ENCODE data around the gene PTAFR. TPM values are rescaled to one million over a fixed set of nuclear protein-coding genes. Genes with fewer than 3 reads are reported as not detected.

Gene PTAFR
- total RNA-seq: 0.19 and 0.27 TPM in 2 replicates
- long read RNA-seq: 0 reads

- Mint-ChIP-seq H3K9me3 (ENCODE audit: low read depth) (no peaks in the 10 kb centered on the region), H3K4me3 (ENCODE audit: low read depth) (no peak within 1 kb of the TSS), H3K4me1 (ENCODE audit: low read depth) (peaks cover 11% of the 10 kb centered on the region), H3K27ac (no peak within 1 kb of the TSS), H3K27me3 (peaks cover 10% of the 10 kb centered on the region), H3K36me3 (ENCODE audit: insufficient read depth) (no peaks in the 10 kb centered on the region)
- TF ChIP-seq, protein P1, sequence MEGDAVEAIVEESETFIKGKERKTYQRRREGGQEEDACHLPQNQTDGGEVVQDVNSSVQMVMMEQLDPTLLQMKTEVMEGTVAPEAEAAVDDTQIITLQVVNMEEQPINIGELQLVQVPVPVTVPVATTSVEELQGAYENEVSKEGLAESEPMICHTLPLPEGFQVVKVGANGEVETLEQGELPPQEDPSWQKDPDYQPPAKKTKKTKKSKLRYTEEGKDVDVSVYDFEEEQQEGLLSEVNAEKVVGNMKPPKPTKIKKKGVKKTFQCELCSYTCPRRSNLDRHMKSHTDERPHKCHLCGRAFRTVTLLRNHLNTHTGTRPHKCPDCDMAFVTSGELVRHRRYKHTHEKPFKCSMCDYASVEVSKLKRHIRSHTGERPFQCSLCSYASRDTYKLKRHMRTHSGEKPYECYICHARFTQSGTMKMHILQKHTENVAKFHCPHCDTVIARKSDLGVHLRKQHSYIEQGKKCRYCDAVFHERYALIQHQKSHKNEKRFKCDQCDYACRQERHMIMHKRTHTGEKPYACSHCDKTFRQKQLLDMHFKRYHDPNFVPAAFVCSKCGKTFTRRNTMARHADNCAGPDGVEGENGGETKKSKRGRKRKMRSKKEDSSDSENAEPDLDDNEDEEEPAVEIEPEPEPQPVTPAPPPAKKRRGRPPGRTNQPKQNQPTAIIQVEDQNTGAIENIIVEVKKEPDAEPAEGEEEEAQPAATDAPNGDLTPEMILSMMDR (IDR thresholded peaks at IDR 0.05; ENCODE audit: unreplicated experiment): no peak
- no peak for DNase-seq (ENCODE audit: low spot score, unreplicated experiment)
Observed at GRCh38 chr1:28176492-28177470, at the start of gene PTAFR. PTAFR (minus strand) TSS chr1:28176690; CDS start chr1:28151021, 25,669 bp downstream.

- H3K36me3 Mint-ChIP-seq (ENCODE audit: insufficient read depth): peaks cover 7% of the 10 kb centered on the region
- TF ChIP-seq, protein P1 (IDR thresholded peaks at IDR 0.05; ENCODE audit: unreplicated experiment): no peak
- H3K4me3 Mint-ChIP-seq (ENCODE audit: low read depth): no peak overlapping the region
- no peaks in the 10 kb centered on the region for H3K4me1 Mint-ChIP-seq (ENCODE audit: low read depth)
- H3K9me3 Mint-ChIP-seq (ENCODE audit: low read depth): no peaks in the 10 kb centered on the region
- no peak overlapping the region for H3K27ac Mint-ChIP-seq
- H3K27me3 Mint-ChIP-seq: no peaks in the 10 kb centered on the region
- no peak for DNase-seq (ENCODE audit: low spot score, unreplicated experiment)
Observed at GRCh38 chr1:28213315-28213714, 36.8 kb upstream of the PTAFR start.

- DNase-seq (ENCODE audit: low spot score, unreplicated experiment): no peak
- Mint-ChIP-seq H3K27ac (no peak overlapping the region), H3K9me3 (ENCODE audit: low read depth) (no peaks in the 10 kb centered on the region), H3K27me3 (no peaks in the 10 kb centered on the region), H3K4me3 (ENCODE audit: low read depth) (no peak overlapping the region), H3K36me3 (ENCODE audit: insufficient read depth) (peaks cover 10% of the 10 kb centered on the region), H3K4me1 (ENCODE audit: low read depth) (no peaks in the 10 kb centered on the region)
- TF ChIP-seq, protein P1 (IDR thresholded peaks at IDR 0.05; ENCODE audit: unreplicated experiment): no peak
Observed at GRCh38 chr1:28209700-28210099, 33.2 kb upstream of the PTAFR start.

GRCh38 chr1:28208818-28209441 is 32.4 kb upstream of the PTAFR start:
- Mint-ChIP-seq H3K9me3 (ENCODE audit: low read depth) (no peaks in the 10 kb centered on the region), H3K27me3 (no peaks in the 10 kb centered on the region), H3K36me3 (ENCODE audit: insufficient read depth) (peaks cover 10% of the 10 kb centered on the region), H3K4me1 (ENCODE audit: low read depth) (no peaks in the 10 kb centered on the region), H3K27ac (no peak overlapping the region), H3K4me3 (ENCODE audit: low read depth) (no peak overlapping the region)
- peak; percentile 41 for DNase-seq (ENCODE audit: low spot score, unreplicated experiment)
- TF ChIP-seq, protein P1 (IDR thresholded peaks at IDR 0.05; ENCODE audit: unreplicated experiment): peak; percentile 77

DNA sequence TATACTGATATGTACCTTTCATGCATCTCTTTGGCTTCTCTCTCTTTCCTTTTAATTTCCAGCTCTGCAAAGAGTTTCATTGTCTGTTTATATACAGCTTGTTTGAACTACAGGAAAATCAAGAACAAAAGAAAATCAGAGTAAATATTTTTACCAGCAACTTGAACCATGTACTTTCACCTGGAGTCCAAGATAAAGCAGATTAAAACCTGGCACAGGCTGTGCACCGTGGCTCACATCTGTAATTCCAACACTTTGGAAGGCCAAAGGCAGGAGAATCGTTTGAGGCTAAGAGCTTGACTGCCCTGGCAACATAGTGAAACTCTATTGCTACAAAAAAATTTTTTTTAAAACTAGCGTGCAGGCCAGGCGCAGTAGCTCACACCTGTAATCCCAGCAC is 28.8 kb upstream of the PTAFR start:
- TF ChIP-seq, protein P1 (IDR thresholded peaks at IDR 0.05; ENCODE audit: unreplicated experiment): no peak
- H3K4me3 Mint-ChIP-seq (ENCODE audit: low read depth): no peak overlapping the region
- H3K36me3 Mint-ChIP-seq (ENCODE audit: insufficient read depth): peaks cover 18% of the 10 kb centered on the region
- H3K27me3 Mint-ChIP-seq: no peaks in the 10 kb centered on the region
- no peaks in the 10 kb centered on the region for H3K9me3 Mint-ChIP-seq (ENCODE audit: low read depth)
- no peak overlapping the region for H3K27ac Mint-ChIP-seq
- DNase-seq (ENCODE audit: low spot score, unreplicated experiment): no peak
- H3K4me1 Mint-ChIP-seq (ENCODE audit: low read depth): no peaks in the 10 kb centered on the region
